SU-DHL-6 (cell line): ENCODE measurements around the gene H2BK1.

Experiments
- CTCF ChIP-seq: fragments of 200-600 bp; sonication (generic); IDR thresholded peaks from one replicate; pipeline ENCODE4 v1.5.1; 2017; ENCODE audit warnings: antibody characterized with exemption, mild to moderate bottlenecking, low read length, moderate library complexity; ENCODE audit not compliant: insufficient read depth, poor library complexity, severe bottlenecking
- EZH2phosphoT487 ChIP-seq: fragments of 200-600 bp; sonication (generic), shearing (Covaris generic); conservative IDR thresholded peaks from 2 replicates; pipeline ENCODE4 v1.6.1; 2018; ENCODE audit warnings: mild to moderate bottlenecking, antibody characterized with exemption, low read length, moderate library complexity, mixed read lengths

- TF ChIP-seq CTCF, result no peak
- no peak for TF ChIP-seq EZH2phosphoT487
Observed at GRCh38 chr7:151257990-151258389, 47.7 kb upstream of the H2BK1 start.
